Skeletal muscle tissue (tissue), 4 donors: ENCODE measurements around the gene HOXA4. TPM values are rescaled to one million over a fixed set of nuclear protein-coding genes. Genes with fewer than 3 reads are reported as not detected.
A peak's percentile ranks its signal among the peaks of the same experiment; 100 is the strongest.

Experiments
- H3K27ac ChIP-seq: one replicate; pipeline ENCODE4 v1.7.0; 2013; ENCODE audit warnings: mild to moderate bottlenecking, low read depth, low read length, inconsistent platforms
- H3K27me3 ChIP-seq, 3 donors: one replicate each; pipeline ENCODE4 v1.7.0; 2013; ENCODE audit warnings: low read length in 3 of 3; ENCODE audit not compliant: control insufficient read depth in 3 of 3, insufficient read depth in 3 of 3
- H3K36me3 ChIP-seq, 3 donors: one replicate each; pipeline ENCODE4 v1.7.0; 2013; ENCODE audit warnings: low read length in 3 of 3; ENCODE audit not compliant: control insufficient read depth in 3 of 3, insufficient read depth in 3 of 3
- H3K4me1 ChIP-seq, 3 donors: one replicate each; pipeline ENCODE4 v1.7.0; 2013; ENCODE audit warnings: low read length in 3 of 3, mild to moderate bottlenecking in 3 of 3; ENCODE audit not compliant: control insufficient read depth in 3 of 3, insufficient read depth in 3 of 3
- H3K4me3 ChIP-seq, 3 donors: one replicate each; pipeline ENCODE4 v1.7.0; 2013; ENCODE audit warnings: low read length in 3 of 3
- H3K9ac ChIP-seq, 3 donors: one replicate each; pipeline ENCODE4 v1.7.0; 2013; ENCODE audit warnings: low read length in 3 of 3, mild to moderate bottlenecking in 3 of 3, moderate library complexity in 2 of 3, low read depth in 1 of 3
- H3K9me3 ChIP-seq, 3 donors: one replicate each; pipeline ENCODE4 v1.7.0; 2013; ENCODE audit warnings: low read length in 3 of 3; ENCODE audit not compliant: control insufficient read depth in 3 of 3
- total RNA-seq: library from RNA; depleted of rRNA; stranded (reverse); fragments of >200 nt; gene quantifications from one replicate; pipeline ENCODE4 v1.2.3, GENCODE V29; 2014
- donor health status: Osteomylitis.

Gene HOXA4
- total RNA-seq, 1 donor from 2014 or later = 2.1 TPM

GRCh38 chr7:27151931-27152815 lies 21.6 kb upstream of the HOXA4 start, which contains the start of gene HOXA3:
HOXA3 (minus strand) TSS chr7:27152583; CDS start chr7:27110640, 41,943 bp downstream.
- Histone ChIP-seq H3K27me3 (peaks cover 0 to 8% (median 0%) of the 10 kb centered on the region in 3 donors), H3K9ac (peak within 1 kb of the TSS; percentile 91 to 96 (median 93))

GRCh38 chr7:27151341-27151930 lies 20.9 kb upstream of the HOXA4 start:
- Histone ChIP-seq H3K4me1 (peaks cover 62 to 70% (median 63%) of the 10 kb centered on the region in 3 donors), H3K27ac (peak overlapping the region; percentile 78), H3K27me3 (peaks cover 0 to 8% (median 0%) of the 10 kb centered on the region in 3 donors), H3K36me3 (peaks cover 0 to 2% (median 0%) of the 10 kb centered on the region in 3 donors), H3K9ac (peak overlapping the region; percentile 91 to 96 (median 93)), H3K4me3 (peak overlapping the region; percentile 89 to 98 (median 94)), H3K9me3 (no peaks in the 10 kb centered on the region)

More at GRCh38 chr7:27151931-27152815, 21.6 kb upstream of the HOXA4 start, which contains the start of gene HOXA3:
- H3K27ac ChIP-seq = peak within 1 kb of the TSS; percentile 78
- peak within 1 kb of the TSS; percentile 89 to 98 (median 94) for H3K4me3 ChIP-seq
- no peaks in the 10 kb centered on the region for H3K9me3 ChIP-seq
- peaks cover 58 to 66% (median 59%) of the 10 kb centered on the region in 3 donors for H3K4me1 ChIP-seq
- peaks cover 0 to 2% (median 0%) of the 10 kb centered on the region in 3 donors for H3K36me3 ChIP-seq

- H3K9ac ChIP-seq = peak overlapping the region; percentile 91 to 96 (median 93)
- peaks cover 0 to 4% (median 3%) of the 10 kb centered on the region in 3 donors for H3K36me3 ChIP-seq
- peaks cover 61 to 69% (median 62%) of the 10 kb centered on the region in 3 donors for H3K4me1 ChIP-seq
- peaks cover 0 to 8% (median 0%) of the 10 kb centered on the region in 3 donors for H3K27me3 ChIP-seq
- no peaks in the 10 kb centered on the region for H3K9me3 ChIP-seq
- H3K4me3 ChIP-seq = peak overlapping the region; percentile 89 to 98 (median 94)
- H3K27ac ChIP-seq = peak overlapping the region; percentile 78
Measured at GRCh38 chr7:27150568-27151340, 20.2 kb upstream of the HOXA4 start.

GRCh38 chr7:27149842-27150567 lies 19.4 kb upstream of the HOXA4 start:
- Histone ChIP-seq H3K27me3 (peaks cover 0 to 8% (median 0%) of the 10 kb centered on the region in 3 donors), H3K4me1 (peaks cover 53 to 62% (median 54%) of the 10 kb centered on the region in 3 donors), H3K4me3 (peak overlapping the region; percentile 89 to 98 (median 94)), H3K9me3 (no peaks in the 10 kb centered on the region), H3K9ac (peak overlapping the region; percentile 91 to 96 (median 93)), H3K36me3 (peaks cover 3 to 9% (median 9%) of the 10 kb centered on the region in 3 donors), H3K27ac (peak overlapping the region; percentile 78)

GRCh38 chr7:27148756-27149641 lies 18.4 kb upstream of the HOXA4 start:
- H3K27me3 ChIP-seq = peaks cover 0 to 8% (median 0%) of the 10 kb centered on the region in 3 donors
- H3K4me3 ChIP-seq = peak overlapping the region; percentile 89 to 98 (median 94)
- peak overlapping the region; percentile 71 for H3K27ac ChIP-seq
- H3K9me3 ChIP-seq = no peaks in the 10 kb centered on the region
- H3K4me1 ChIP-seq = peaks cover 51 to 60% (median 53%) of the 10 kb centered on the region in 3 donors
- peaks cover 7 to 19% (median 14%) of the 10 kb centered on the region in 3 donors for H3K36me3 ChIP-seq
- peak overlapping the region; percentile 91 to 96 (median 93) for H3K9ac ChIP-seq

GRCh38 chr7:27148031-27148755 lies 17.6 kb upstream of the HOXA4 start:
- H3K9ac ChIP-seq = peak overlapping the region; percentile 91 to 96 (median 93)
- peak overlapping the region; percentile 71 for H3K27ac ChIP-seq
- H3K4me1 ChIP-seq = peaks cover 51 to 60% (median 53%) of the 10 kb centered on the region in 3 donors
- peaks cover 0 to 8% (median 0%) of the 10 kb centered on the region in 3 donors for H3K27me3 ChIP-seq
- peaks cover 9 to 24% (median 20%) of the 10 kb centered on the region in 3 donors for H3K36me3 ChIP-seq
- peak overlapping the region; percentile 89 to 98 (median 94) for H3K4me3 ChIP-seq
- H3K9me3 ChIP-seq = no peaks in the 10 kb centered on the region

- Histone ChIP-seq H3K9me3 (no peaks in the 10 kb centered on the region), H3K9ac (peak within 1 kb of the TSS; percentile 91 to 96 (median 93)), H3K36me3 (peaks cover 9 to 31% (median 21%) of the 10 kb centered on the region in 3 donors), H3K4me1 (peaks cover 47 to 54% (median 53%) of the 10 kb centered on the region in 3 donors), H3K27me3 (peaks cover 0 to 6% (median 0%) of the 10 kb centered on the region in 3 donors), H3K4me3 (peak within 1 kb of the TSS; percentile 89 to 98 (median 94)), H3K27ac (peak within 1 kb of the TSS; percentile 71)
Measured at GRCh38 chr7:27147199-27148030, 16.9 kb upstream of the HOXA4 start, which contains the start of gene HOXA6. HOXA6 (minus strand) TSS chr7:27147774; CDS start chr7:27147749, 25 bp downstream.
